Stimulated activated CD4-positive, alpha-beta T cell treated with anti-CD3 and anti-CD28 coated beads, TNF-alpha, amount 100 ng/mL, for 24 hours (primary cell): ENCODE data around the gene AMACR.
"Not testable (repeated sequence)": the region's sequence is repeated elsewhere in the genome, so short reads cannot be mapped to it uniquely, and the experiment has no call there.

Experiments
- DNase-seq, 3 experiments: peaks; one replicate each; pipeline ENCODE4 v3.0.0-alpha.2; 2020; ENCODE audit warnings: low read depth in 3 of 3

Gene AMACR

DNA sequence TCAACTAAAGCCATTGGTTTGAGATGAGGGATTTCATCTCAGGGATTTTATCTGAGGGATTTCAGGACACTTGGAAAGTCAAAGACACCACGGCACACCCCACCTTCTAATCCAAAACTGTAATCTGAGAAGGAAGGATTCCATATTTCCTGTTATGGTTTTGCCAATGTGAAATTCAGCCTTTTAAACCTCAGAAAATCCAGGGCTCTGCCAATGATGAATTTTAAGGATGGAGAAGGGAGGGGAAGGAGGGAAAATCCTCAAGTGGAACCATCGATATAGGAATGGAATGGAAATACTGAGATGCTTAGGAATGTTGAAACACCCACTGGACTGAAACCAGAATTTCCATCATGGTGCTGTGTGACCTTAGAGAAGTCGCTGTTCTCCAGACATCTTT is 29.9 kb upstream of the AMACR start:
- no peak for DNase-seq

- no peak for DNase-seq
These were observed 27.9 kb upstream of the AMACR start for GRCh38 chr5:34035756-34036155.

DNA sequence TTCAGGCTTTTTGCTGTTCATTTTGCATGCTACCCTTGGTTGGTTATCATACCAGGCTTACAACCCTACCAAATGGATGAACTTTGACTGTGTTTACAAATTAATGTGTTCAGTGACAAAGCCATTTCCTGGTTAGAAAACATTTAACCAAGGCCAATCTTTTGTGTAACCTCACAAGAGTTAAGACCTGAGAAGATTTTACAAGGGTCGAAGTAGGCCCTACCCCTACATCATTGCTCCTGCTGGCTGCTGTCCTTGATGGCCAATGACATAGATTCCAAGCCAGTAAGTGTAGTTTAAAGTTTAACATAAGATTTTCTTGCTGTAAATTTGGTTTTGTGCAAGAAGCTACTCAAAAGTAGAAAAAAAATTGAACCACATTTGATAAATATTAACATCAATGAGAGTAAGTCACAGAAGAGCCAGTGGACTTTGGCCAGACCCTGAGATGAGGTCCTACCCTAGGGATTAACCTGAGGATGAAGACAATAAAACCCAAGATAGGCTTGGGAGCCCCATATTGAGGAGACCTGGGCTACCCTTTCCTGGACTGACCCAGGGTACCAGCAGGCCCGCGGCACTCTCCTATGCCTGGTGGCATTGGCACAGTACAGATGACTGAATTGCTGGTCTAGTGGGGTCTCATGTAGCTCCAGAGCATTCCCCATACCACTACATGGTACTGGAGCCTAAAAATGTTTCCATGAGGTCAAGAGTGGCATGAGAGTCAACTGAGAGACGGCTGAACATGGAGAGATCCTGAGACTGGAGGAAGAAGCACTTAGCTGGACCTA is 26.9 kb upstream of the AMACR start:
- DNase-seq = no peak

- no peak for DNase-seq
These were observed 24.1 kb upstream of the AMACR start for GRCh38 chr5:34031966-34032365.

DNA sequence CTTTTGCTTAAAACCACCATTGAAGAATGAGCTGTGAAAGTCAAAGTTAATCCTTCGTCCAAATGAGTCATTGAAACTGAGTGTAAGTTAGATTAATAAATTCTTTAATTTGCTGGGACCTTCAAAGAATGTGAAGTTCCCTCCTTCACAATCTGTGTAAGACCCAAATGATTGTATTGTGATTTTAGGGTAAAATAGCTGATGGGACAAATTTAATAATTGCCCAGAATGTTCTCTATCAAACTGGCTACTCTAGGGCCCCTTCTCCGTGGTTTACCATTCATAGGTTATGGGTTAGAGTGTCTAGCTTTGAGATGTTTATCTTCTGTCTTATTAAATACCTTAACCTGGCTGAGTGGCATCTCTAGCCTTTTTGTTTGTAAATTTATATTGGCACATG is 23.3 kb upstream of the AMACR start:
- DNase-seq = no peak

- not testable (repeated sequence) for DNase-seq
These were observed 22.7 kb upstream of the AMACR start for GRCh38 chr5:34030585-34030984.

DNA sequence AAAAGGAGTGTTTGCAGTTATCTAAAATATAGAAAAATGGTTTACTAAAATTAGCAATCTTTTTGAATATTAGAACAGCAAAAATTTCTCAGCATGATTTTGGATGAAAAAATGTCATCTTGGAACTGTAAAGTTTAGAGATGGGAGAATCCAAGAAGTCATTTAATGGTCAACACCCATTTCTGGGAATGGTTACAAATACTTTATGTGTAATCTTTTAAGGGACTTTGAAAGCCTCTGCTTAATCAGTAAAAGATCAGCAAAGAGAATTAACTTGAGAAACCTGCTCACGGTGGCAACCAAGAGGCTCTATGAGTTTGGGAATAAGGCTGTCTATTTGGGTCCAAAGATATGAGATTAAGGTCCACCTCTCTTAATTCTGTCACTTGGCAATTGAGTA is 22.2 kb upstream of the AMACR start:
- DNase-seq = no peak

DNA sequence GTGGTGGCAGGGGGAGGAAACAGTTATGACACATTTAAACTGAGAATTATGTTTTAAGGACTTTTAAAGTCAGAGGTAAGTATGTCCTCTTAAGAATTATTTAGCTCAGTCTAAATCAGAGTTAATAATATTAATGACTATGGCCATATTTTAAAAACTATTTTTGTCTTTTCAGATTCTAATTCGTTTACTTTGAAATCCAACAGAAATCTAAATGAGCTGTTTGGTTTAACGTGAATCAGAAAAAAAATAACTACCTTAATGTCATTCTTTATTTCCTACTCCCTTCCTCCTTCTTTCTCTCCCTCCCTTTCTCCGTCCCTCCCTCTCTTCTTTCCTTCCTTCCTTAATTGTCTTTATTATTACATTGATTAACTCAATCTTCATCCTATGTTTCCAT is 20.5 kb upstream of the AMACR start:
- DNase-seq = no peak

DNA sequence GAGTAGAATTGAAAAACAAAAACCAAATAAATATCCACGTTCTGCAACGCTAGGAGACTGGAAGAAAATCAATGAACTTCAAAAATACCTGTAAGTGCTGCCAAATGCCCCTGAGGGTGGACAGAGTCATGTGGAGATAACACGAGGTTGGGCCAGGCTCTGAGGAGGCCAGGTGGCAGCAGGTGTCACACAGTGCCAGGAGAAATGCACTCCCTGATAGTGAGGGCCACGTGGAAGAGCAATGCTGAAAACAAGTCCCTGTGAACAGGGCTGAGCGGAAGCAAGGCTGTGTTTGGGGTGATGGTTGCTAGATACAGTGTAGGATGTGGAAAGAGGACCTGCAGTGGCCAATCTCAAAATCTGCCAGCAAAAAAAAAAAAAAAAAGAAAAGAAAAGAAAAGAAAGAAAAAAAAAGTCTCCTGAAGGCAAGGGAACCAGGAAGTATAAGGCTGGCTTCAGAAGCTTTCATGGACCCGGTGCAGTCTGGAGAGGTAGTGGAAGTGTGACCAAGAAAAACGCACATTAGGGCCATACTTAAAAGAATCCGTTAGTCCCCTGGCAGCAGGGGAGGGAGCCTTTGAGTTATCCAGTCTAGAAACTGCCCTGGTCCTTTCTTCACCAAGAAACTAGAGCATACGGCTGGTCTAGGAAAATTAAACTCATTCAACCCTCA is 18.4 kb upstream of the AMACR start:
- DNase-seq = no peak

DNA sequence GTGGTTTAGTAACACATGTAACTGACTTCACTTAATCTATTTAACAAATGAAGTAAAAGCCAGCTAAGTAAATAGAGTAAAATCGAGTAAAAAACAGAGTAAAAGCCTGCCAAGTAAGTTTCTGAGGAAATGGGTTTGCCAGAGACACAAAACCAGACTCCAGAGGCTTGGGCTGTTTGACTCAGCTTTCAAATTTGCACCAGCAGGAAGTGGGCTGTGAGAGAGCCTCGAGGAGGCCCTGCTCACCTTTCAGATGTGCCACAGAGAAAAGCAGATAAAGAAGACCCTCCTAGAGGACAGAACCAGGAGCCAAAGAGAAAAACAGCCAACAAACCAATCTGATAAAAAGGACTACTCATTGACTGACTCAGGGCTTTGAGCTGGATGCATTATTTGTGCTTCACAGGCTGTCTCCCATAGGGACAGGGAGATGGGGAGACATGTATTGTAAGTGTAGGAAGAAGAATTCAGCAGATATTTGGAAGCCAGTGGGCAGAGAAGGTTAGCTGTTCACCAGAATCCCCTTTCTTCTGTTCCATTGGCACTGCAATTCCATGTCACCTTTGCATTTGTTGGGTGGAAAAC is 14.4 kb upstream of the AMACR start:
- DNase-seq = peak in 1 of 3 experiments; percentile 29

GRCh38 chr5:34021334-34021733 is 13.5 kb upstream of the AMACR start:
- DNase-seq = no peak

GRCh38 chr5:34020726-34021125 is 12.9 kb upstream of the AMACR start:
- no peak for DNase-seq

DNA sequence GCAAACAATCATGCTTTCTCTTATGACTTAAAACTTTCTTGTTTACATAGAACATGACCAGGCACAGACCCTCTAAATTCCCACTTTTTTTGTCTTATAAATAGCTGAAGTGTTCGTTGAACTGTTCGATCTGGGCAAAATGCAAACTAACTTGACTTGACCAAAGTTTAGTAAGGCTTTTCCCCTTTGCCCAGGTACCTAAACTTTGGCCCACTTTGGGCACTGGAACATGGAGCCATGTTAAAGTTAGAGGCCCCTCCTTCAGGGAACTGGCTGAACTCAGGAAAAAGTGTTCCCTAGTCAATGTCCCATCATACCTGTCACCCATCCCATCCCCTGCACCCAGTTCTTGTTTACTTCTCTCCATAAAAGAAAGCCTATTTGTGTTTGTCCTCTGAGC is 9.4 kb upstream of the AMACR start:
- DNase-seq = no peak

DNA sequence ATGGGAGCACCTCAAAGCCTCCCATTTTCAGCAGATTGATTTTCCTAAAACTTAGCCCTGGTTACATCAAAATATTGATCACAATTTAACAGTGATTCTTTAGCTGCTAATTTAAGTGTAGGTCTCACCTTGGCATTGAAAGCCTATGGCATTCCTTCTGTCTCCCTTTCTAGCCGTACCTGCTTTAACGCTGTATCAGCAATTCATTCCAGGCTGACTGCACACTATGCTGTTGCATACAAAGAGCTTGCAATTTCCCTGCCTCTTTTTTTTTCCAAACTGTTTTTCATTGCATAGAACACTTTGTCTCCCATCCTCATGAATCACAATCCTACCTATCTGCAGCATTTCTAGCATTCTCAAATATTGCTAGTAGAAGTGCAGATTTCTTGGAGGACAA is 8.9 kb upstream of the AMACR start:
- DNase-seq = no peak

DNA sequence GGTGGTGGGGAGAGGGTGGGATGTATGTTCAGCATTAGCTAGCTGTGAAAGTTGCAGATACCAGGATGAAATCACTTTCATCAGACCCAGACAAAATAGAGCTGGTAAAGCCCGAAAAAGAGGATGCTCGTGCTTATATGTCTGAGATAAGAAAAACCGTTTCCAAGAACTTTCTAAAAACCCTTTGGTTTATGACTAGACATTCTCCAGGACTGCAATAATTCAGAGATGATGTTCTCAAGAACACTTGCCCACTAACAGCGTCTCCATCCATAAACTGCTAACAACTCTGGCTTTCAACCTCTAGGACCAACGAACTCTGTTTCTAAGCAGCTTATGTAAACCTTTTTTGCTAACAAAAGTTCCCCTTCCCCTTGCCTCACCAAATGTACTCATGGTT is 8.4 kb upstream of the AMACR start:
- no peak for DNase-seq

- DNase-seq = no peak
These were observed 7.4 kb upstream of the AMACR start for GRCh38 chr5:34015120-34015822.

- DNase-seq = no peak
These were observed 6.8 kb upstream of the AMACR start for GRCh38 chr5:34014626-34015025.

GRCh38 chr5:34013547-34013946 is 5.7 kb upstream of the AMACR start:
- no peak for DNase-seq

GRCh38 chr5:34012791-34013190 is 4.9 kb upstream of the AMACR start:
- no peak for DNase-seq

- no peak for DNase-seq
These were observed 3.7 kb upstream of the AMACR start for GRCh38 chr5:34011536-34011935.

GRCh38 chr5:34010146-34010545 is 2.3 kb upstream of the AMACR start:
- DNase-seq = not testable (repeated sequence)

- no peak for DNase-seq
These were observed 1.8 kb upstream of the AMACR start for GRCh38 chr5:34009610-34010009.

DNA sequence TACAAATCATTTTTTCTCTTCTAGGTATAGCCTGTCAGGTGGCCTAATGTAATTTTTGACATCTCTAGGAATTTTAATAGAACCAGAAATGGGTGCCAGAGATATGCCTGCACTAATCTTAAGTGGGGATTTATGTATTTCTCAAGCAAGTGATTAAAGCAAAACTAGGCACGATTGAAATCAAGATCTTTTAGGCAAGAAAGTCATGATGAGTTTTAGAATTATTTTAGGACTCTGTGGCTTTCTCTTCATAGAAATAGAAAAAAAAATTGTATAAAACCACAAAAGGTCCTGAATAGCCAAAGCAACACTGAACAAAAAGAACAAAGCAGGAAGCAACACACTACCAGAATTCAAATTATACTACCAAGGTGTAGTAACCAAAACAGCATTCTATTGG is 952 bp upstream of the AMACR start:
- DNase-seq = no peak
